WERI-Rb-1 (cell line): ENCODE measurements around the gene SLC7A10.

Experiments
- DNase-seq: peaks from one replicate; pipeline ENCODE4 v3.0.0-alpha.2; 2020
- H3K27ac ChIP-seq: fragments of 250-450 bp; sonication (Bioruptor Pico); 2 replicates; pipeline ENCODE4 v1.5.1; 2020; ENCODE audit warnings: mild to moderate bottlenecking, moderate library complexity
- H3K27me3 ChIP-seq: fragments of 250-450 bp; sonication (Bioruptor Pico); 2 replicates; pipeline ENCODE4 v1.5.1; 2021; ENCODE audit warnings: mild to moderate bottlenecking, low read depth, moderate library complexity; ENCODE audit not compliant: insufficient read depth, severe bottlenecking
- H3K36me3 ChIP-seq: fragments of 250-450 bp; sonication (Bioruptor Pico); 2 replicates; pipeline ENCODE4 v1.5.1; 2020; ENCODE audit warnings: mild to moderate bottlenecking, moderate library complexity
- H3K4me3 ChIP-seq: 2 replicates; pipeline ENCODE4 v1.5.1; 2011; ENCODE audit warnings: low read depth, mild to moderate bottlenecking, control low read depth, low read length
- H3K9me3 ChIP-seq: fragments of 250-450 bp; sonication (Bioruptor Pico); 2 replicates; pipeline ENCODE4 v1.5.1; 2021; ENCODE audit warnings: mild to moderate bottlenecking, moderate library complexity; ENCODE audit not compliant: severe bottlenecking
- TF ChIP-seq, protein P1 (sequence below): IDR thresholded peaks from 2 replicates; pipeline ENCODE4 v1.5.1; 2011; ENCODE audit warnings: low read depth, mild to moderate bottlenecking, control low read depth, inconsistent platforms, low read length

Gene SLC7A10

DNA sequence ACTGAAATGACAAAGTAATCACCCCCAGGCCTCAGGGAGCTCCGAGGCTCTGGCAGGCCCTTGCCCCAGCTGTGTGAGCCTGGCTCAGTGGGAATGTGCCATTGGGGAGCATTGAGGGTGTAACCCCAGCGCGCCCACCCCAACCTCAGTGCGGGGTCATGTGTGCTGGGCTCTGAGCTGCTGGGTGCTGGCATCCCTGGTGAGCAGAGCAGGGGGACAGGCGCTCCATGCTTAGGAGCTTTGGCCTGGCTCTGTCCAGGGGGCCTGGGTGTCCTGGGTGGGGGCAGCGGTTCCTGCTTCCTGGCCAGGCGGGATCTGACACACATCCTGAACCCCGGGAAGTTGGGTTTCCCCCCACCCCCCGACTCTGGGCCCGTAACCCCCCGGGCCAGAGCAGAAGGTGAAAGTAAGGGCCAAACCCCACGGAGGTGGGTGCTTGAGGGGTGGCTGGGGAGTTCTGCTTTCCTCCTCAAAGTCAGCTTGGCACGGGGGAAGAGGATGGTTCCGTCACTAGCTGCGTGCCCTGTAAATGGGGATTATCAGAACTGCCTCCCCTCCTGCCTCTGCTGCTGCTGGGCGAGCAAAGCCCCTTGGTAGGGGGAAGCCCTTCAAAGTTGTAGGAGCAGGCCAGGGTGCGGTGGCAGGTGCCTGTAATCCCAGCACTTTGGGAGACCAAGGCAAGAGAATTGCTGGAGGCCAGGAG is 29.9 kb downstream of the SLC7A10 start:
- DNase-seq = no peak
- Histone ChIP-seq H3K27me3 (no peaks in the 10 kb centered on the region), H3K4me3 (peak overlapping the region; percentile 62), H3K27ac (no peak overlapping the region), H3K36me3 (peaks cover 31% of the 10 kb centered on the region), H3K9me3 (no peaks in the 10 kb centered on the region)
- TF ChIP-seq, protein P1, sequence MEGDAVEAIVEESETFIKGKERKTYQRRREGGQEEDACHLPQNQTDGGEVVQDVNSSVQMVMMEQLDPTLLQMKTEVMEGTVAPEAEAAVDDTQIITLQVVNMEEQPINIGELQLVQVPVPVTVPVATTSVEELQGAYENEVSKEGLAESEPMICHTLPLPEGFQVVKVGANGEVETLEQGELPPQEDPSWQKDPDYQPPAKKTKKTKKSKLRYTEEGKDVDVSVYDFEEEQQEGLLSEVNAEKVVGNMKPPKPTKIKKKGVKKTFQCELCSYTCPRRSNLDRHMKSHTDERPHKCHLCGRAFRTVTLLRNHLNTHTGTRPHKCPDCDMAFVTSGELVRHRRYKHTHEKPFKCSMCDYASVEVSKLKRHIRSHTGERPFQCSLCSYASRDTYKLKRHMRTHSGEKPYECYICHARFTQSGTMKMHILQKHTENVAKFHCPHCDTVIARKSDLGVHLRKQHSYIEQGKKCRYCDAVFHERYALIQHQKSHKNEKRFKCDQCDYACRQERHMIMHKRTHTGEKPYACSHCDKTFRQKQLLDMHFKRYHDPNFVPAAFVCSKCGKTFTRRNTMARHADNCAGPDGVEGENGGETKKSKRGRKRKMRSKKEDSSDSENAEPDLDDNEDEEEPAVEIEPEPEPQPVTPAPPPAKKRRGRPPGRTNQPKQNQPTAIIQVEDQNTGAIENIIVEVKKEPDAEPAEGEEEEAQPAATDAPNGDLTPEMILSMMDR = no peak

DNA sequence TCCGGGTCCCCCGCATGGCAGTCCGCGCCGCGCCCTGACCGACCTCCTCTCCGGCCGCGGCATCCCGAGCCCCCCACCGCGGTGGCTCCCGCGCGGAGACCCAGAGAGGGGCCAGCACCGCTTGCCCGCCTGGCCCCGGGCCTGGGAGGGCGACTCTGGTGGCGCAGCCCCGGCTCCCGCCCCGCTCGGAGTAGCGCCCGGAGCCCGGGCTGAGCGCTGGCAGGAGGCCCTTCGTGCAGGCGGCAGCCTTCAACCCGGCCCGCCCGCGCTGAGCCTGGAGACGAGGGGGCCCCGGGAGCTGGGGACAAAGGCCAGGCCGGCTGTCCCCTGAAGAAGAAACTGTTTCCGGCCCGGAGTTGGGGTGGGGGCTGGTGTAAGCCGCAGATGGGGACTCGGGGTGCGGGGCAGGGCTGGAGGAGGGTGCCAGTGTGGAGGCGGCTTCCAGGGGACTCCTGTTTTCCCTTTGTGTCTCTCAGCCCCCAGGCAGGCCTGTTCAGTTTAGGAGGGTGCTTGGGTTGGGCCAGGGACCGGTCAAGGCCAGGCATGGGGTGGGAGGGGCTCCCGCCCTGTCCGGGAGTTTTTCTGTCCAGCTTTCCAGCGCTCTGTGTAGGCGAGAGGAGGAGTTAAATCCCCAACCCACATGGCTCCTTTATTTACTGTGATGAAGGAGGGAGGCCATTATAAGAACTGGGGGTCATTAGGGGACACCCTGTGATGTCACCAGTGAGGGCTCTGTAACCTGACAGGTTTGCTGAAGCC is 30.6 kb downstream of the SLC7A10 start:
- Histone ChIP-seq H3K36me3 (peaks cover 27% of the 10 kb centered on the region), H3K4me3 (peak overlapping the region; percentile 62), H3K27me3 (no peaks in the 10 kb centered on the region), H3K9me3 (no peaks in the 10 kb centered on the region), H3K27ac (peak overlapping the region; percentile 56)
- peak; percentile 33 for DNase-seq
- TF ChIP-seq, protein P1 = no peak

GRCh38 chr19:33194532-33194885 is 31.1 kb downstream of the SLC7A10 start:
- TF ChIP-seq, protein P1 = no peak
- Histone ChIP-seq H3K36me3 (peaks cover 27% of the 10 kb centered on the region), H3K9me3 (no peaks in the 10 kb centered on the region), H3K27me3 (no peaks in the 10 kb centered on the region), H3K4me3 (peak overlapping the region; percentile 62; the same call in 1 of the 2 replicates), H3K27ac (no peak overlapping the region; the same call in 1 of the 2 replicates)
- no peak for DNase-seq

DNA sequence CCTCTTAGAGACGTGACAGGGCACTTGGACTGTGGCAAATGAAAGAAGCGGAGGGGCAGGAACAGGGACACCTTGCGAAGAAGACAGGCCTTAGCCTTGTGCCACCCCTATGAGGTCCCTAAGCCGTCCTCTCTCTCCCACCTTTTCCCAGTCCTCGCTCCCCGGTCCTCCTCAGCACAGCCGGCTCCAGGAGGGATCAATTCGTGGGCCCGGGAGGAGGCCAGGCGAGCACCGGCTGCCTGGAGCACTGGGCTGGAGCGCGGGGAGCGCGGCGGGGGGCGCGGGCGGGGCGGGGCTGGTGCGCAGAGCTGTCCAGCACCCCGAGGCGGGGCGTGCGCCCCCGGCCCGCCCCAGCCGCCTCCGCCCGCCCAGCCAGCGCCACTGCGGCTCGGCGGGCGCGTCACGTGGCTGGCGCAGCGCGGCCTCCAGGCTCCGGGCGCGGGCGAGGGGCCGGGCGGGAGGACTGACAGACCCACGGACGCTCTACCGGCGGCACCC is 31.7 kb downstream of the SLC7A10 start, which contains the start of gene LRP3:
LRP3 (plus strand) TSS at position 466 of the 498 bp plus-strand sequence. CDS start 456 bp downstream, outside the sequence.
- Histone ChIP-seq H3K4me3 (peak within 1 kb of the TSS; percentile 62), H3K9me3 (no peaks in the 10 kb centered on the region), H3K27me3 (no peaks in the 10 kb centered on the region), H3K27ac (peak within 1 kb of the TSS; percentile 57), H3K36me3 (peaks cover 25% of the 10 kb centered on the region)
- TF ChIP-seq, protein P1 = no peak
- peak; percentile 69 for DNase-seq

DNA sequence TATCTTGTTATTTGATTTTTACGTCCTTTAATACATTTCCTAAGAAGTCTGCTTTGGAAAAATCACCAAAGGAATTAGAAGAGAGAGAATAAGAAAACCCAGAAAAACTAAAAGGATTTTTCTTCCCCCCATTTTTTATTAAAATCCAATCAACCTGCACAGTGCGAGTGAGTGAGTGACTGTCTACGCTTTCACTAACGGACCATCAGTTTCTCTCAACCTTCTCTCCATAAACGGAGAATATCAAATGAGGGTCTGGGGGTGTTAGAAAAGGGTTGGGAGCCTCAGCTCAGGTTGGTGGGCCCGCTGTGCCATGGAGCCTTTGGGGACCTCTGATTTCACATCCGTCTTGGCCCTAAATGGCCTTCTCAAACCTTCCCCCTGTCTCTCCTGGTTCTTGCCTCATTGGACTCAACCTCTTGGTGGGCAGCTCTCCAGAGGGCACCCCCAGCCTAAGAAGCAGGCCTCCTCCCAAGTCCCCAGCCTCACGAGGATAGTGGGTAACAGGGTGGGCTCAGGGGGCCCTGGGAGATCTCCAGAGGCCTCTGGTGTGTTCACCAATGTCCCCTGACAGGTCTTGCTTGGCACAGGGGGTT is 32.3 kb downstream of the SLC7A10 start:
- TF ChIP-seq, protein P1 = no peak
- H3K36me3 ChIP-seq = peaks cover 20% of the 10 kb centered on the region
- H3K27ac ChIP-seq = peak overlapping the region; percentile 57
- H3K27me3 ChIP-seq = no peaks in the 10 kb centered on the region
- DNase-seq = no peak
- peak overlapping the region; percentile 43 for H3K4me3 ChIP-seq
- H3K9me3 ChIP-seq = no peaks in the 10 kb centered on the region
